ENCODE measurements around the gene EME1. TPM values are rescaled to one million over a fixed set of nuclear protein-coding genes. Genes with fewer than 3 reads are reported as not detected.

EME1 gene, protein sequence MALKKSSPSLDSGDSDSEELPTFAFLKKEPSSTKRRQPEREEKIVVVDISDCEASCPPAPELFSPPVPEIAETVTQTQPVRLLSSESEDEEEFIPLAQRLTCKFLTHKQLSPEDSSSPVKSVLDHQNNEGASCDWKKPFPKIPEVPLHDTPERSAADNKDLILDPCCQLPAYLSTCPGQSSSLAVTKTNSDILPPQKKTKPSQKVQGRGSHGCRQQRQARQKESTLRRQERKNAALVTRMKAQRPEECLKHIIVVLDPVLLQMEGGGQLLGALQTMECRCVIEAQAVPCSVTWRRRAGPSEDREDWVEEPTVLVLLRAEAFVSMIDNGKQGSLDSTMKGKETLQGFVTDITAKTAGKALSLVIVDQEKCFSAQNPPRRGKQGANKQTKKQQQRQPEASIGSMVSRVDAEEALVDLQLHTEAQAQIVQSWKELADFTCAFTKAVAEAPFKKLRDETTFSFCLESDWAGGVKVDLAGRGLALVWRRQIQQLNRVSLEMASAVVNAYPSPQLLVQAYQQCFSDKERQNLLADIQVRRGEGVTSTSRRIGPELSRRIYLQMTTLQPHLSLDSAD
- total RNA-seq = 1 to 10 TPM in 2 of 3 donors, under 1 TPM in 1; 0.76 to 4.0 (median 1.8) TPM
- long read RNA-seq, donor 1 = 0 reads
- long read RNA-seq, donor 2, partial matches to known transcripts = 1 of 4 reads
- long read RNA-seq, donor 2, other reads (novel, unspliced or antisense) = 3 of 4 reads

DNA sequence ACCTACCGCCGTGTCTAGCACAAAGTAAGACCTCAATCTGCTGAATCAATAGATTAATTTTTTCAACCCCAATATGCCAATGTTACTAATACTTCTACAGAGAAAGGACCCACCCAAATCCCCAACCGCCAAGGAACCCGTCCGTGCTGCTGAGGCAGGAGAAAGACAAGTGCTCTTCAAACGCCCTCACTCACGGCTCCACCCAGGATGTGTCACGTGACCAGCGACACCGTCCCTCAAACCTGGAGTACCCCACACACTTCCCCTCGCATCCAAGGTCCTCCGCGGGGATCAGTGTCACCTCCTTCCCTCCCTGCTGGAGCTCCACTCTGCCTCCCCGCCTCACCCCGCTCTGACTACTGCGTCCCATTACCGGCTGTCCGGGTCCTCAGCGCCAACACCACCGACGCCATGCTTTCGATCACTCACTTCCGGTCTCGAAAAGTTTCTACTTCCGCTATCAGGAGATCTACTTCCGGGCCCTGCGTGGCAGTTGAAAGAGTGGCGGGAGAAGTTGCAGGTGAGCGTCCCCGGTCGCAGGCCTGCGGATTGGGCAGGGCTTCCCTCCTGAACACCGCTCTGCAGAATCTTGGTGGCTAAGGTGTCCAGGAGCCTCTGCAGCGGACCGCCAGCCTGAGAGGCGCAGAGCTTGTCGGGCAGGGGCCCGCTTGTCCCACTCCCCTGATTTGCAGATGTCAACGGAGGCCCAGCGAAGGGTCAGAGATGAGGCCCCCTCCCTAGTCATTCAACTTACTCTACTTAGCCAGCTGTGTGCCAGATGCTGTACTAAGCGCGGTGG is at the start of gene EME1, which contains the start of gene MRPL27:
TSS of gene EME1 (plus strand) at position 472 of the 799 bp plus-strand sequence. CDS start 1,980 bp downstream, outside the sequence.
TSS of gene MRPL27 (minus strand) at position 427 of the 799 bp plus-strand sequence. CDS start at position 413, 14 bp downstream.
- TF ChIP-seq, protein P1, sequence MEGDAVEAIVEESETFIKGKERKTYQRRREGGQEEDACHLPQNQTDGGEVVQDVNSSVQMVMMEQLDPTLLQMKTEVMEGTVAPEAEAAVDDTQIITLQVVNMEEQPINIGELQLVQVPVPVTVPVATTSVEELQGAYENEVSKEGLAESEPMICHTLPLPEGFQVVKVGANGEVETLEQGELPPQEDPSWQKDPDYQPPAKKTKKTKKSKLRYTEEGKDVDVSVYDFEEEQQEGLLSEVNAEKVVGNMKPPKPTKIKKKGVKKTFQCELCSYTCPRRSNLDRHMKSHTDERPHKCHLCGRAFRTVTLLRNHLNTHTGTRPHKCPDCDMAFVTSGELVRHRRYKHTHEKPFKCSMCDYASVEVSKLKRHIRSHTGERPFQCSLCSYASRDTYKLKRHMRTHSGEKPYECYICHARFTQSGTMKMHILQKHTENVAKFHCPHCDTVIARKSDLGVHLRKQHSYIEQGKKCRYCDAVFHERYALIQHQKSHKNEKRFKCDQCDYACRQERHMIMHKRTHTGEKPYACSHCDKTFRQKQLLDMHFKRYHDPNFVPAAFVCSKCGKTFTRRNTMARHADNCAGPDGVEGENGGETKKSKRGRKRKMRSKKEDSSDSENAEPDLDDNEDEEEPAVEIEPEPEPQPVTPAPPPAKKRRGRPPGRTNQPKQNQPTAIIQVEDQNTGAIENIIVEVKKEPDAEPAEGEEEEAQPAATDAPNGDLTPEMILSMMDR (IDR thresholded peaks at IDR 0.05) = no peak
- Histone ChIP-seq H3K9me3 (no peaks in the 10 kb centered on the region), H3K4me3 (peak within 1 kb of the TSS; percentile 48), H3K36me3 (ENCODE audit: low read depth) (peaks cover 4% of the 10 kb centered on the region), H3K4me1 (ENCODE audit: low read depth) (peaks cover 16% of the 10 kb centered on the region)
- intact Hi-C loops (cut with DNase I, micrococcal nuclease) = no loop called here
- DNase-seq (peak; percentile 88 to 93 (median 92)), ATAC-seq (peak; percentile 93)

DNA sequence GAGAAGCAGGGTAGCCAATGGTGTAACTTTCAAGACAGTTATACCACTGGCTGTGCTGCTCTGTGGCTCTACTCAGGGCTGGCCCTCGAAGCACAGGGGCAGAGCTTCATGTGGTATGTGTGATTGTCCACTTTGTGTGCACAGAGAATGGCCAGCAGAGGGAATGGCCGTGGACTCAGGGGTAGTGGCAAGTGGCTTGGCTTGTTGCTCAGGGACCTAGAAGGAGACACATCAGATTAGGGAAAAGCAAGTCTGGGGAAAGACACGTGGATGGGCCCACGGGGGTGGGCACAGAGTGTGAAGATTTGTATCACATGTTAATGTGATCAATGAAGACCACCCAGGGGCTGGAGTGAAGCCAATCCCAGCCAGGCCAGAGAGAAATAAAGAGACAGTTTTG is 47.1 kb upstream of the EME1 start:
- ATAC-seq = no peak
- intact Hi-C loops (cut with DNase I, micrococcal nuclease) = no loop called here
- TF ChIP-seq, protein P1 (IDR thresholded peaks at IDR 0.05) = no peak

DNA sequence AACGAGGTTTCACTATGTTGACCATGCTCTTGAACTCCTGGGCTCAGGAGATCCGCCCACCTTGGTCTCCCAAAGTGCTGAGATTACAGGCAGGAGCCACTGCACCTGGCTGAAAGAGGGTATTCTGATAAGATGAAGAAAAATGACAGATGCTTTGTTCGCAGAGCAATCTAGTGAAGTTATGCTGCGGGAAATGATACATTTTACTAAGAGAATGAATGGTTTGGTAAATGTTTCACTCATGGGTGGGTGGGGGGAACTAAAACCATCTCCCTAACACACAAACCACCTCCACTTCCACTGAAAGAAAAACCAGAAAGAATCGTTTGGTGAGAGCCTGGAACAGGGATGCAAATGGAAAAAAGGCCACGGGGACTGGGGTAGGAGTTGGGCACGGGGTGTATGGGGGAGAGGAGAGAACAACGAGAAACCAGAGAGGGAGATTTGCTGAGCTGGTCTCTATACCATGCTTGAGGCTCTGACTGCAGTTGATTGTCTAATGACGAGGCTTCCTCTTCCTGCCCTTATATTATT is 46.1 kb upstream of the EME1 start:
- no peaks in the 10 kb centered on the region for H3K4me1 ChIP-seq (ENCODE audit: low read depth)
- no peak overlapping the region for H3K4me3 ChIP-seq
- DNase-seq = no peak
- TF ChIP-seq, protein P1 (IDR thresholded peaks at IDR 0.05) = no peak
- intact Hi-C loops (cut with DNase I, micrococcal nuclease) = no loop called here
- ATAC-seq = no peak
- H3K36me3 ChIP-seq (ENCODE audit: low read depth) = no peaks in the 10 kb centered on the region
- no peaks in the 10 kb centered on the region for H3K9me3 ChIP-seq

More for the DNA sequence above, 47.1 kb upstream of the EME1 start:
- H3K4me3 ChIP-seq = no peak overlapping the region
- no peaks in the 10 kb centered on the region for H3K36me3 ChIP-seq (ENCODE audit: low read depth)
- no peaks in the 10 kb centered on the region for H3K9me3 ChIP-seq
- DNase-seq = no peak
- H3K4me1 ChIP-seq (ENCODE audit: low read depth) = no peaks in the 10 kb centered on the region

DNA sequence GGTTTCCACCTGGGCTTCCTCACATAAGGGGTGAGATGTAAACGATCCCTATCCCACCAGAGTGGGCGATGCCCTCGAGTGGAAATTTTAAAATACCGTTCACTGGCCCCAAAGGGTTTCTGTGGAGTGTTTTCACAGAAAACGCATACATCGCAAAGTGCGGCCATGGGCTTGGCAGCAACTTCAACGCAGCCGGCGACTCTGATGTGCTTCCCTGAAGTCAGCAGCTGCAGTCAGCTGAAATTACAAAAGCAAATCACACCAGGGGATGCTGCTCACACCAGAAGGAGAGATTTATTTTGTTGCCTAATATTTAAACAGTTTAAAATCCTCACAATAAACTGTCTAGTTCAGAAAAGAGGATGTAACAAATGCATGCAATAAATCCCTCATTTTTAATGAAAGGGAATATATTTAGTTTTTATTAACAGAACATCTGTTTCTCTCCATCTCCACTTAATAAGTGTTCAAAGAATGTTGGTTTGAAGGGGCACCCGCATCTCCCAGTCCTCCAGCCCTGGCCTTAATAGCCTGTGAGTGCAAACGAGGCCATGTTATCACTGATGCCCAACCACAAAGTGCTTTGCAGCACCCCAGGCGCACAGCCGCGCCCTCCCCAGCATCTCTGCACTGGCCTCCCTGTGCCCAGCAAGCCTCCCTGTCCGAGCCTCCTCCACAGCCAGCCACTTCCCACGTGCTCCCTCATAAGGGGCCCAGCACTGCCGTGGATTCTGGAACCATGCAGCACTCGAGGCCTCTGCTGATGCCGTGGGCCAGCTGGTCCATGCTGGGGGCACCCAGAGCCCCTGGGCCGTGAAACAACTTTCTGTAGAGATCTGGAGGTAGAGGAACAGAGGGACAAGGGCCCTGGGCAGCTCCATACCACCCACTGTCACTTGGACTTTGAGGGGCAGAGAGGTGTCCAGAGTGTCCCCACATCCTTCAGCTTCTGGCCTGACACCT is 44.4 kb upstream of the EME1 start:
- intact Hi-C loops (cut with DNase I, micrococcal nuclease) = no loop called here
- TF ChIP-seq, protein P1 (IDR thresholded peaks at IDR 0.05) = no peak
- ATAC-seq = peak; percentile 24

More for the DNA sequence above, 44.4 kb upstream of the EME1 start:
- DNase-seq = peak in 1 of 3 donors; percentile 31
- Histone ChIP-seq H3K4me1 (ENCODE audit: low read depth) (no peaks in the 10 kb centered on the region), H3K36me3 (ENCODE audit: low read depth) (no peaks in the 10 kb centered on the region), H3K9me3 (no peaks in the 10 kb centered on the region), H3K4me3 (no peak overlapping the region)
